IMR-90 (cell line): Measurements from ENCODE around the gene ESPL1. TPM values are rescaled to one million over a fixed set of nuclear protein-coding genes. Genes with fewer than 3 reads are reported as not detected.
"Not testable (repeated sequence)": the region's sequence is repeated elsewhere in the genome, so short reads cannot be mapped to it uniquely, and the experiment has no call there.

ENCODE experiments used
- ATAC-seq: fragments of 200-7000 bp; cut with Tn5 transposase; 2 replicates; pipeline ENCODE4 v1.9.1; 2020; ENCODE audit warnings: low read depth, mild to moderate bottlenecking, moderate library complexity
- BruUV-seq: library from RNA; stranded (reverse); fragments of 400-500 nt; replicated peaks from 2 replicates; lab custom pipeline; 2021; lab: Mats Ljungman, UMichigan
- CTCF ChIA-PET: fragments of 300-600 bp; formaldehyde crosslinking; extraction: SDS; loops from one replicate; lab custom pipeline; 2021; ENCODE audit warnings: antibody characterized with exemption; lab: Yijun Ruan, JAX
- POLR2A ChIA-PET: fragments of 300-600 bp; sonication (Branson Sonifier 250); formaldehyde crosslinking; loops from one replicate; lab custom pipeline; 2022; ENCODE audit warnings: antibody characterized with exemption; ENCODE audit not compliant: unreplicated experiment; lab: Charles Lee
- DNase-seq: peaks from one replicate; pipeline ENCODE4 v3.0.0; 2013
- H2AFZ ChIP-seq: replicated peaks from 2 replicates; pipeline ENCODE3; 2013; ENCODE audit warnings: low read length, mild to moderate bottlenecking; ENCODE audit not compliant: poor library complexity
- H2AK5ac ChIP-seq: 2 replicates; pipeline ENCODE4 v1.6.1; 2013; ENCODE audit warnings: low read depth, low read length, inconsistent platforms
- H2AK9ac ChIP-seq: replicated peaks from 2 replicates; pipeline ENCODE3; 2013; ENCODE audit warnings: mild to moderate bottlenecking, low read depth, low read length, moderate library complexity; ENCODE audit not compliant: poor library complexity
- H2BK120ac ChIP-seq: 2 replicates; pipeline ENCODE4 v1.6.1; 2013; ENCODE audit warnings: low read depth, low read length, inconsistent platforms
- H2BK15ac ChIP-seq: 3 replicates; pipeline ENCODE4 v1.6.1; 2013; ENCODE audit warnings: low read depth, low read length, inconsistent platforms
- H2BK20ac ChIP-seq: 2 replicates; pipeline ENCODE4 v1.6.1; 2013; ENCODE audit warnings: low read depth, mild to moderate bottlenecking, inconsistent platforms, low read length, moderate library complexity
- H2BK5ac ChIP-seq: 2 replicates; pipeline ENCODE4 v1.6.1; 2013; ENCODE audit warnings: mild to moderate bottlenecking, low read depth, low read length, inconsistent platforms; ENCODE audit not compliant: poor library complexity, severe bottlenecking
- H3K14ac ChIP-seq: replicated peaks from 2 replicates; pipeline ENCODE4 v1.6.1; 2013; ENCODE audit warnings: low read depth, low read length, inconsistent platforms
- H3K18ac ChIP-seq: 2 replicates; pipeline ENCODE4 v1.6.1; 2013; ENCODE audit warnings: low read depth, low read length, control low read depth
- H3K23ac ChIP-seq: 2 replicates; pipeline ENCODE4 v1.6.1; 2013; ENCODE audit warnings: low read depth, low read length, inconsistent platforms
- H3K27ac ChIP-seq: 2 replicates; pipeline ENCODE4 v1.5.1; 2013; ENCODE audit warnings: mild to moderate bottlenecking, control low read depth, low read length; ENCODE audit not compliant: insufficient read depth
- H3K27me3 ChIP-seq: 2 replicates; pipeline ENCODE4 v1.6.1; 2013; ENCODE audit warnings: low read length; ENCODE audit not compliant: control insufficient read depth, insufficient read depth
- H3K36me3 ChIP-seq: 2 replicates; pipeline ENCODE4 v1.6.1; 2013; ENCODE audit warnings: low read length, mixed read lengths; ENCODE audit not compliant: control insufficient read depth, insufficient read depth
- H3K4ac ChIP-seq: 2 replicates; pipeline ENCODE4 v1.6.1; 2013; ENCODE audit warnings: low read depth, low read length, inconsistent platforms
- H3K4me1 ChIP-seq: 2 replicates; pipeline ENCODE4 v1.6.1; 2013; ENCODE audit warnings: low read length, mixed read lengths; ENCODE audit not compliant: control insufficient read depth, insufficient read depth
- H3K4me2 ChIP-seq: 2 replicates; pipeline ENCODE4 v1.6.1; 2013; ENCODE audit warnings: low read depth, mild to moderate bottlenecking, control low read depth, low read length, moderate library complexity
- H3K4me3 ChIP-seq: 2 replicates; pipeline ENCODE4 v1.5.1; 2013; ENCODE audit warnings: low read depth, mild to moderate bottlenecking, control low read depth, low read length, moderate library complexity; ENCODE audit not compliant: insufficient read depth
- H3K56ac ChIP-seq: 2 replicates; pipeline ENCODE4 v1.6.1; 2013; ENCODE audit warnings: low read length, inconsistent platforms; ENCODE audit not compliant: insufficient read depth; ENCODE audit errors: extremely low read depth
- H3K79me1 ChIP-seq, 2 experiments: 2 replicates each; pipeline ENCODE4 v1.6.1; 2013; ENCODE audit warnings: low read length in 2 of 2, inconsistent platforms in 1 of 2, low read depth in 1 of 2
- H3K9ac ChIP-seq: 2 replicates; pipeline ENCODE4 v1.6.1; 2013; ENCODE audit warnings: low read depth, low read length, control low read depth
- H3K9me1 ChIP-seq: 2 replicates; pipeline ENCODE4 v1.6.1; 2013; ENCODE audit warnings: low read length, inconsistent platforms; ENCODE audit not compliant: insufficient read depth
- H3K9me3 ChIP-seq: 2 replicates; pipeline ENCODE4 v1.6.1; 2013; ENCODE audit warnings: low read length; ENCODE audit not compliant: control insufficient read depth, insufficient read depth
- H4K20me1 ChIP-seq: 2 replicates; pipeline ENCODE4 v1.6.1; 2013; ENCODE audit warnings: low read length, inconsistent platforms; ENCODE audit not compliant: insufficient read depth
- H4K5ac ChIP-seq: 2 replicates; pipeline ENCODE4 v1.6.1; 2013; ENCODE audit warnings: mild to moderate bottlenecking, low read depth, low read length, control low read depth
- H4K8ac ChIP-seq, 2 experiments: 2 replicates each; pipeline ENCODE4 v1.6.1; 2013; ENCODE audit warnings: low read depth in 2 of 2, low read length in 2 of 2, control low read depth in 1 of 2, inconsistent platforms in 1 of 2
- H4K91ac ChIP-seq: 2 replicates; pipeline ENCODE4 v1.6.1; 2013; ENCODE audit warnings: low read depth, low read length, inconsistent platforms; ENCODE audit not compliant: insufficient read depth
- WGBS, 2 experiments: methylation state at CpG; one replicate each; pipeline versions ENCODE4 v1.1.5 to v1.1.7; 2013; ENCODE audit warnings: missing lambda C conversion rate in 2 of 2; ENCODE audit not compliant: insufficient read length in 1 of 2; ENCODE audit errors: extremely low coverage in 2 of 2; 5-methylcytosine and 5-hydroxymethylcytosine counted together
- dilution Hi-C: fragments of 300-500 bp; cut with HindIII; formaldehyde crosslinking; loops from one replicate; pipeline ENCODE4 v1.14.3; 2018; ENCODE audit warnings: low sequenced_read_pairs; ENCODE audit not compliant: unreplicated experiment
- in situ Hi-C: fragments of 300-500 bp; cut with MboI; formaldehyde crosslinking; loops from 3 replicates; pipeline ENCODE4 v1.14.3; 2019; ENCODE audit warnings: low sequenced_read_pairs, inconsistent platforms, mixed read lengths
- intact Hi-C: fragments of 100-400 bp; cut with micrococcal nuclease; formaldehyde crosslinking; loops from 2 replicates; pipeline ENCODE4 v1.10.0; 2022
- polyA plus RNA-seq, 3 experiments: library from polyadenylated mRNA; depleted of rRNA; stranded (reverse); fragments of >200 nt; gene quantifications; 2 replicates each; pipeline ENCODE4 v1.2.3, GENCODE V29; 2012; ENCODE audit warnings: low replicate concordance in 1 of 3
- total RNA-seq: library from RNA; depleted of rRNA; stranded (reverse); fragments of >200 nt; gene quantifications from 2 replicates; pipeline ENCODE4 v1.2.3, GENCODE V29; 2012

ESPL1 gene
- total and polyA plus RNA-seq, 2 of the 4 experiments (the other 2 are of a cell fraction) = 6.5 to 9.2 TPM

GRCh38 chr12:53297106-53297505 lies 29.0 kb downstream of the ESPL1 start:
- DNase-seq, H3K27me3 ChIP-seq, H4K91ac ChIP-seq, H3K9me1 ChIP-seq, H3K23ac ChIP-seq, H3K9ac ChIP-seq, H2AFZ ChIP-seq, H3K56ac ChIP-seq, H4K20me1 ChIP-seq, ATAC-seq, in situ Hi-C loops, H3K4me3 ChIP-seq, H3K9me3 ChIP-seq, H2BK120ac ChIP-seq, H2AK9ac ChIP-seq, BruUV-seq, dilution Hi-C loops, H3K18ac ChIP-seq, H2BK20ac ChIP-seq, H3K36me3 ChIP-seq: not testable (repeated sequence)
- H4K8ac ChIP-seq = peak overlapping the region in 1 of 2 experiments; percentile 90; a peak in 3 of 4 replicates
- peak overlapping the region; percentile 17; the same call in 1 of the 2 replicates for H4K5ac ChIP-seq
- H2AK5ac ChIP-seq = peak overlapping the region; percentile 87; the same call in 1 of the 2 replicates
- H3K4me2 ChIP-seq = peak overlapping the region; percentile 81; the same call in 1 of the 2 replicates
- peak overlapping the region; percentile 91 for H2BK5ac ChIP-seq
- H3K79me1 ChIP-seq = peaks cover 14 to 56% of the 10 kb centered on the region in 2 experiments
- H2BK15ac ChIP-seq = 0 out of 3 replicates have a peak overlapping the region, but pooled peaks have one; percentile 91
- WGBS, 2 experiments = 95% methylated on average over 6 of the region's 10 CpGs; no CpG with 5 or more reads in 1 of the 2 experiments
- H3K4ac ChIP-seq = peak overlapping the region; percentile 96; the same call in 1 of the 2 replicates
- POLR2A ChIA-PET = interaction anchor here (1.5 kb wide), 1 partner anchor 24 kb away, joined by 6 read pairs; the partner anchor contains the start of gene AAAS
- intact Hi-C loops = loop anchor here (5.0 kb wide), 2 partner anchors 140 to 245 kb away; partner anchors contain the start of gene TNS2
- CTCF ChIA-PET = interaction anchor here (2.1 kb wide), 1 partner anchor 24 kb away, joined by 10 read pairs; the partner anchor contains the start of gene AAAS
- H3K14ac ChIP-seq = peak overlapping the region; percentile 88; the same call in 1 of the 2 replicates
- H3K27ac ChIP-seq = peak overlapping the region; percentile 90
- H3K4me1 ChIP-seq = peaks cover 19% of the 10 kb centered on the region
